ENCODE results near the gene CCL5. TPM values are rescaled to one million over a fixed set of nuclear protein-coding genes. Genes with fewer than 3 reads are reported as not detected.

Gene CCL5
- total and polyA plus RNA-seq, 10 of the 15 experiments (the other 5 are each of a cell fraction or from before 2014, with no cell fraction given): 45.7 to 186 (median 90.8) TPM

GRCh38 chr17:35892091-35893035, 12.2 kb upstream of the CCL5 start:
- DNase-seq (ENCODE audit: low read depth, low spot score) (no peak), ATAC-seq (peak; percentile 75), FAIRE-seq (no peak)
- intact Hi-C loops (cut with micrococcal nuclease; ENCODE audit: unreplicated experiment) (no loop called here), in situ Hi-C loops (cut with MboI) (no loop called here)
- 2% methylated on average over 6 of the region's 6 CpGs for WGBS (ENCODE audit: insufficient coverage, insufficient replicate concordance, low lambda C conversion rate, missing lambda C conversion rate)
- ChIA-PET POLR2A (interaction anchor here (0.6 to 4.7 kb wide), 7 partner anchors 8 to 84 kb away, joined by 3 to 56 read pairs (median 4); partner anchors contain the start of gene CCL5), SMC1A (ENCODE audit: uncharacterized antibody, unreplicated experiment) (interaction anchor here (0.8 to 11.3 kb wide), 9 partner anchors 8 to 84 kb away, joined by 3 to 155 read pairs (median 4); partner anchors contain the start of genes CCL5, RDM1 and TAF15), CTCF (interaction anchor here (0.7 to 1.5 kb wide), 9 partner anchors 9 to 77 kb away, joined by 3 to 6 read pairs (median 3); partner anchors contain the start of gene CCL5), RAD21 (ENCODE audit: unreplicated experiment) (interaction anchor here (0.8 to 9.4 kb wide), 6 partner anchors 9 to 44 kb away, joined by 3 to 125 read pairs (median 3); partner anchors contain the start of genes CCL5 and RDM1)
- Histone ChIP-seq H3K27ac (ENCODE audit: control insufficient read depth, insufficient read depth) (peak overlapping the region; percentile 64), H3K4me3 (peak overlapping the region; percentile 20; the same call in 1 of the 2 replicates), H3K9ac (ENCODE audit: control insufficient read depth, insufficient read depth, low read length) (no peak overlapping the region), H3K27me3 (replicated peaks in 1 of 2; ENCODE audit: control insufficient read depth in 2 of 2, insufficient read depth in 2 of 2, low read length in 1 of 2) (no peaks in the 10 kb centered on the region), H3K79me2 (ENCODE audit: control insufficient read depth, insufficient read depth, low read length) (no peaks in the 10 kb centered on the region), H3K9me3 (replicated peaks; ENCODE audit: control insufficient read depth, insufficient read depth, low read length) (no peaks in the 10 kb centered on the region; the same call in 2 of the 3 replicates), H3K4me1 (ENCODE audit: control insufficient read depth, insufficient read depth, low read length) (peaks cover 37% of the 10 kb centered on the region), H4K20me1 (ENCODE audit: control insufficient read depth, insufficient read depth) (no peaks in the 10 kb centered on the region), H3K4me2 (ENCODE audit: control insufficient read depth, insufficient read depth) (peak overlapping the region; percentile 34), H2AFZ (ENCODE audit: control insufficient read depth, low read depth, low read length) (peak overlapping the region; percentile 43; the same call in 1 of the 2 replicates), H3K36me3 (ENCODE audit: control insufficient read depth in 2 of 2, insufficient read depth in 2 of 2, low read length in 1 of 2) (no peaks in the 10 kb centered on the region)
- BruUV-seq (replicated peaks): no TSS peak
- TF ChIP-seq TARDBP (IDR thresholded peaks at IDR 0.05; ENCODE audit: borderline replicate concordance): no peak
- no peak for TF ChIP-seq MXI1 (IDR thresholded peaks at IDR 0.05; ENCODE audit: low read depth, low read length)
- no peak for TF ChIP-seq ASH2L (IDR thresholded peaks at IDR 0.05; ENCODE audit: borderline replicate concordance, low read depth)
- no peak for TF ChIP-seq NRF1 (conservative IDR thresholded peaks at IDR 0.05; ENCODE audit: low read depth, low read length)
- no peak for TF ChIP-seq CBFB (IDR thresholded peaks at IDR 0.05; ENCODE audit: low read depth)
- no peak for TF ChIP-seq MYC (IDR thresholded peaks at IDR 0.05; ENCODE audit: insufficient read depth, insufficient read length, insufficient replicate concordance, low read length, severe bottlenecking)
- TF ChIP-seq SREBF2 (IDR thresholded peaks at IDR 0.05; ENCODE audit: low read length): no peak
- peak in 1 of 2 experiments; percentile 64; a peak in 1 of 4 replicates for TF ChIP-seq ETV6 (conservative IDR thresholded peaks at IDR 0.05 in 1 of 2, IDR thresholded peaks at IDR 0.05 in 1 of 2; ENCODE audit: borderline replicate concordance in 1 of 2, low read depth in 1 of 2)
- no peak for TF ChIP-seq SIX5 (IDR thresholded peaks at IDR 0.05; ENCODE audit: low read depth, low read length, severe bottlenecking)
- no peak for TF ChIP-seq BCLAF1 (IDR thresholded peaks at IDR 0.05)
- 0 out of 2 replicates have a peak, but pooled peaks have one; percentile 21 for TF ChIP-seq ATF7 (IDR thresholded peaks at IDR 0.05; ENCODE audit: low read depth)
- no peak for TF ChIP-seq EP300 (IDR thresholded peaks at IDR 0.05; ENCODE audit: borderline replicate concordance in 1 of 2, control insufficient read depth in 1 of 2, low read depth in 2 of 2, low read length in 2 of 2)
- TF ChIP-seq GATAD2B (conservative IDR thresholded peaks at IDR 0.05; ENCODE audit: low read depth): 0 out of 2 replicates have a peak, but pooled peaks have one; percentile 5
- TF ChIP-seq E2F8 (IDR thresholded peaks at IDR 0.05; ENCODE audit: low read depth, partially characterized antibody): no peak
- no peak for TF ChIP-seq ZNF622 (IDR thresholded peaks at IDR 0.05)
- no peak for TF ChIP-seq POLR2A (IDR thresholded peaks at IDR 0.05; ENCODE audit: low read depth, low read length)
- TF ChIP-seq IKZF1 (conservative IDR thresholded peaks at IDR 0.05): peak; percentile 57

All from GM12878 (cell line).